Left forelimb (tissue), 1 donor: ENCODE measurements around the gene CPEB3.
"Not testable (repeated sequence)": the region's sequence is repeated elsewhere in the genome, so short reads cannot be mapped to it uniquely, and the experiment has no call there.

Source experiments
- DNase-seq: peaks from one replicate; pipeline ENCODE4 v3.0.0-alpha.2; 2018; ENCODE audit warnings: low spot score

Gene CPEB3

DNA sequence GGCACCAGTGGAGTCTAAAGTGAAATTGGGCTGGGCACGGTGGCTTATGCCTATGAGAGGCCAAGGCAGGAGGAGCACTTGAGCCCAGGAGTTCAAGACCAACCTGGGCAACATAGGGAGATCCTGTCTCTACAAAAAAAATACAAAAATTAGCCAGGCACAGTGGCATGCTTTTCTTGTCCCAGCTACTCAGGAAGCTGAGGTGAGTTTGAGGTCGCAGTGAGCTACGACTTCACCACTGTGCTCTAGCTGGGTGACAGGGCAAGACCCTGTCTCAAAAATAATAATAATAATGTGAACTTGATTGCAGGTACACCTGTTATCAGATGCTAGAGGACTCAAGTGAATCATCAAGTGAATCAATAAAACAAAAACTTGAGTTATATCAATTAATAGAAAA, 259.3 kb downstream of the CPEB3 start:
- DNase-seq: no peak

DNA sequence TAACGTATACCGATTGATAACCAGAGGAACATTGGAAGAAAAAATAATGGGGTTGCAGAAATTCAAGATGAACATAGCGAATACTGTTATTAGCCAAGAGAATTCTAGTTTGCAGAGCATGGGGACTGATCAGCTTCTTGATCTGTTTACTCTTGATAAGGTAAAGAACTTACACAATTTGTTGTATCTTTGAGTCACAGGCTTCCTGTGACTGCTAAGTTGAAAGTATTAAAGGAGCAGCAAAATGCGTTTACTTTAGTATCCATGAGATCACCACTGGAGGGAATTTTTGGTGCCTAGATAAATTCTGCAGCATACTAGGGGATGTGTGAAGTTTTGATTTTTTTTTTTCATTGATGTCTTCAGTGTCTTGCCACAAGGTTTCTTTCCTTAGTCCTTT, 263.7 kb downstream of the CPEB3 start:
- no peak for DNase-seq

DNA sequence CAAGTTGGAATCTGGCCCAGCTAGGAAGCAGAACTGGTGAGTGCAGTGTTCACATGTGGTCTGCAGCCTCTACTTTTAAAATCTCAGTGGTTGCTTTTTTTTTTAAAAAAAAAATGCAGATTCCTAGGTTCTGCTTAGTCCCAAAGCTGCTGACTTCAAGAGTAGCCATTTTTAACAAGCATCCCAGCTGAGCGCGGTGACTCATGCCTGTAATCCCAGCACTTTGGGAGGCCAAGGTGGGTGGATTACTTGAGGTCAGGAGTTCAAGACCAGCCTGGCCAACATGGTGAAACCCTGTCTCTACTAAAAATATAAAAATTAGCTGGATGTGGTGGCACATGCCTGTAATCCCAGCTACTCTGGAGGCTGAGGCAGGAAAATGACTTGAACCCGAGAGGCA, 265.5 kb downstream of the CPEB3 start:
- not testable (repeated sequence) for DNase-seq

DNA sequence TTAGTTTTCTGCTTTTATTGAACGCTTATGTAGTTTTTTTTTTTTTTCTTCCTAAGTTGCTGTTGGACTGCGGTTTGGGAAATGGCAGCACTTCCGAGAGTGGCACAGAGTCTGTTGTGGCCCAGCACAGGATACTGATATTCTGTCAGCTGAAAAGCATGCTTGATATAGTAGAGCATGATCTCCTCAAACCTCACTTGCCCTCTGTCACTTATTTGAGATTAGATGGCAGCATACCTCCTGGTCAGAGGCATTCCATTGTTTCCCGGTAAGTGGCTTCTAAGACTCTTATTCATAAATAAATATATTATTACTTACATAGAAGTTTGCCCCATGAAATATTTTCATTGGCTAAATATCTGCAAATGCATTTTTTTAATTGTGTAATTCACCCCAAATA, 266.2 kb downstream of the CPEB3 start:
- no peak for DNase-seq

DNA sequence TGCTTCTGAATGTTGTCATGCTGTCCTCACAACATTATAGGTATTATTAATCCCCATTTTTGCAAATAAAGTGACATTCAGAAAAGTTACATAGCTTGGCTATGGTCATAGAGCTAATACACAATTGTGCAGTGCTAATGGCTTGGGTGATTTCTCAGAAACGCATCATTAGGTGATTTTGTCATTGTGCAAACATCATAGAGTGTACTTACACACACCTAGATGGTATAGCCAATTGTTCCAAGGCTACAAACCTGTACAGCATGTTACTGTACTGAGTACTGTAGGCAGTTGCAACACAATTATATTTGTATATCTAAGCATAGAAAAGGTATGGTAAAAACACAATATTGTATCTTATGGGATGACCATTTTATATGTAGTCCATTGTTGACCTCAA, 276.3 kb downstream of the CPEB3 start:
- no peak for DNase-seq

DNA sequence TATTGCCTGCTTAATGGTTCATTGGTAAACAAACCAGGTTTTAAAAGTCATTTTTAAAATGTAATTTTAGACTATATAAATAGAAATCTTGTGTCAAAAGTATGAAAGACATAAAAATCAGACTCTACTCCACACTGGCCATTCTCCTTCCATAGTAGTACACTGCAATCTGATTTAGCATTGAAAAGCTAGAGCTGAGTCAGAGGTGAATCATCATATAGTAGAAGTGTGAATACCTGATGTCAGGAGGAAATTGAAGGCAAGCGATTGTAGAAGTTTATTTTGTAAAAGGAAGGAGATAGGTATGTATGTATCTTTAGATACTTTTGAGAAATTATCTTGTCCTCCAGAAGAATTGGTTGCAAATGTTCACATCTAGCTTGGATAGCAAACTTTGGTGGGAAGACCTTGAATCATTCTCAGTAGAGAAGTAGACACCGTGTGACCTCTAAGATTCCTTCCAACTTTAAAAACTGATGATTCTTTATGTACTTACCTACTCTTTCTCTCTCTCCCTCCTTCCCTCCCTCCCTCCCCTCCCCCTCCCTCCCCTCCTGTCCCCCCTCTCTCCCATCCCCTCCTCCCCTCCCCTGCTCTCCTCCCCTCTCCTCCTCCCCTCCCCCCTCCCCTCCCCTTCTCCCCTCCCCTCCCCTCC, 279.2 kb downstream of the CPEB3 start:
- DNase-seq: no peak

DNA sequence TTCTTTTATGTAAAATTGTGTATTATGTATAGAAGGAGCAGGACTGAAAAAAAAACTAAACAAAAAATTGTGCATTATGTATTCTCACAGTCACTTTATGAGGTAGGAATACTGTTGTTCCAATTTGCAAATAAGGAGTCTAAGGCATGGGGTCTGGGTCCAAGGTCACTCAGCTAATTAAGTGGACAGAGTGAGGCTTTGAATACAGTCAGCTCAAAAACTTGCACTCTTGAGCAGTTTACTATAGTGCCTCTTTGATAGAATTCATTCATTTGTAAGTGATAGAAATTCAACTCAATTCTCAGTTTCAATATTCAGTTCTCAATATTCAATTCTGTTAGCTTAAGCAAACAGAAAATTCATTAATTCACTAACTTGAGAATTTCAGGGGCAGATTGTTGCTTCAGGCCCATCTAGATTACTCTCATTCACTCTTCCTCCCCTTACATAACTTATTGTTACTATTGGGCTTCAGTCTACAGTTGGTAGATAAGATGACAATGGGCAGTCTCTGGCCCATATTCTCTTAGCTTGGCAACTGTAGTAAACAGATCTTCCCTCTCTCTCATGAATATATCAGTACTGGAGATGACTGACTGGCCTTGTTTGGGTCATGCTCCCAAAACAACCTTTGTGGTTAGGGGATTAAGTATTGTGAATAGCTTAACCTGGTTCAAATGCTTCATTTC, 280.7 kb downstream of the CPEB3 start:
- no peak for DNase-seq

DNA sequence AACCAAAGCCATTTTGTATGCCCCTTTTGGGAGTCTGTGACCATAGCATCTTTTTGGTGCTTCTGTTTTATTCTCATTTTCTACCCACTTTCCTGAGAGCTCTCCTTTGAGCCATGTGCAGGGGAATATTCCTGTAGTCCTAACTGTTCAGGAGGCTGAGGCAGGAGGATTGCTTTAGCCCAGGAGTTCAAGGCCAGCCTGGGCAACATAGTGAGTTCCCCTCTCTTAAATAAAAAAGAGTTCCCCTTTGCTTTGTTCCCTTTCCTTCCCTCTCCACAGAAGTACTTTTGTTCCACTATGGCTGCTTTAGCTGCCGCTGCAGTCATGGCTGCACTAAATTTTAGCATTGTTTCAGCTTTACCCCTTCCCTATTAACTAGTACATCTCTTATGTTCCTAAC, 281.4 kb downstream of the CPEB3 start:
- no peak for DNase-seq

DNA sequence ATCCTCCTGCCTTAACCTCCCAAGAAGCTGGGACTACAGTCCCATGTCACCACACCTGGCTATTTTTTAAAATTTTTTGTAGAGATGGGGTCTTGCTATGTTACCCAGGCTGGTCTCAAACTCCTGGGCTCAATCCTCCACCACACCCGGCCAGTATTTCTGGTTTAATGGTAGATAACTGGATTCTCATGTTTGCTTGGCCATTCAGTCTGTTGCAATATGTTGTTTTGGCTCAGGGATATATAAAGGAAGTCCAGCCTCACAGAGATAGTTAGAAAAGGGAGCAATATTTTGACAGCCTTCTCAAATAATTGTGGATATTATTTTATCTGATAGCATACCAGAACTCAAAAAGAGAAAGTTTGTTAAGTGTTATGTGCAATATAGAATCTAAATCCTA, 284.9 kb downstream of the CPEB3 start:
- no peak for DNase-seq

DNA sequence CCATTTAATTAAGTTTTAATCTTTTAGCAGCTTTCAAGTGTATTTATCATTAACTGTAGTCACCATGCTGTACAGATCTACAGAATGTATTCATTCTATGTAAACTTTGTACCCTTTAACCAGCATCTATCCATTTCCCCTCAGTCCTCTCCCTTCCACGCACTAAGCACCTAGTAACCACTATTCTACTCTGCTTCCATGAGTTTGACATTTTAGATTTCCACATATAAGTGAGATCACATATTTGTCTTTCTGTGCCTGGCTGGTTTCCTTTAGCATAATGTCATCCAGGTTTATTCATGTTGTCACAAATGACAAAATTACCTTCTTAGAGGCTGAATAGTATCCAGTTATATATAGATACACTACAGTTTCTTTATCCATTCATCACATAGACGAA, 287.6 kb downstream of the CPEB3 start:
- DNase-seq: no peak

DNA sequence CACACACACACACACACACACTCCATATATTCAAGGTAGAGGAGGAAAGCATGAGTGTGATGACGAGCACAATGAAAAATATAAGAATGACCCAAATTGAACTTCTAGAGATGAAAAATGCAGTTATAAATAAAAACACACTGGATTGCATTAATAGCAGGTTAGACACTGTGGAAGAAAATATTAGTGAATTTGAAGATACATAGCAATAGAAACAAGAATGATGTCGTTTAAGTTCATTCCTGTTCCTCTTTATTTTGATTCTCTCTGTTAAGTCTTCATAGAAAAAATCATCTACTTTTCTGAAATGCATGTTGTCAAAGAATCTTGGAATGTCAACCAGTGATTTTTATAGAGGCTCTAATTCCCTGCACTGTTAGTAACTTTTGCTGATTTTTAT, 288.9 kb downstream of the CPEB3 start:
- DNase-seq: no peak

DNA sequence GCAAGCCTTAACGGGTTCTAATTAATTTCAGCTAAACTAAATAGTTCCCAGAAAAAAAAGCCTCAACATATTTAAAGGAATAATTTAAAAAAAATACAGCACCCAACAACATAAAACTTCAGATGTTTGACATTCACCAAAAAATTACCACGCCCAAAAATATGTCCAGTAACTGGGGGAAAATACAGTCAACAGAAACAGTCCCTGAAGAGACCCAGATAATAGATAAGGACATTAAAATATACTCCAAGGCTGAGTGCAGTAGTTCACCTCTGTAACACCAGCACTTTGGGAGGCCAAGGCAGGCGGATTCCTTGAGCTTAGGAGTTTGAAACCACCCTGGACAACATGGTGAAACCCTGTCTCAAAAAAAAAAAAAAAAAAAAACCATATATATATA, 289.3 kb downstream of the CPEB3 start:
- DNase-seq: no peak
